ENCODE data around the gene IKBKG.
"Not testable (repeated sequence)": the region's sequence is repeated elsewhere in the genome, so short reads cannot be mapped to it uniquely, and the experiment has no call there.

The IKBKG gene

GRCh38 chrX:154605566-154605965 lies 58.1 kb downstream of the IKBKG start:
- no peak for DNase-seq

- DNase-seq: no peak
These were observed 60.0 kb downstream of the IKBKG start for GRCh38 chrX:154607370-154607769.

- DNase-seq: not testable (repeated sequence)
These were observed 60.6 kb downstream of the IKBKG start for GRCh38 chrX:154607976-154608375.

- DNase-seq: not testable (repeated sequence)
These were observed 61.4 kb downstream of the IKBKG start for GRCh38 chrX:154608823-154609222.

- DNase-seq: not testable (repeated sequence)
These were observed 63.7 kb downstream of the IKBKG start for GRCh38 chrX:154611146-154611545.

- DNase-seq: not testable (repeated sequence)
These were observed 66.2 kb downstream of the IKBKG start for GRCh38 chrX:154613586-154613985.

All from fibroblast of skin of abdomen (primary cell).